A673 (cell line): Measurements from ENCODE around the gene CUBN. TPM values are rescaled to one million over a fixed set of nuclear protein-coding genes. Genes with fewer than 3 reads are reported as not detected.

Experiments used
- BruUV-seq: library from RNA; stranded (reverse); fragments of 400-500 nt; replicated peaks from 2 replicates; lab custom pipeline; 2021; lab: Mats Ljungman, UMichigan
- CTCF ChIA-PET: fragments of 300-600 bp; sonication (Branson Sonifier 250); formaldehyde crosslinking; loops from one replicate; lab custom pipeline; 2022; ENCODE audit warnings: antibody characterized with exemption; lab: Charles Lee
- POLR2A ChIA-PET: fragments of 300-600 bp; sonication (Branson Sonifier 250); formaldehyde crosslinking; loops from one replicate; lab custom pipeline; 2022; ENCODE audit warnings: antibody characterized with exemption; ENCODE audit not compliant: low non-redundant PET; lab: Charles Lee
- DNase-seq: peaks from one replicate; pipeline ENCODE4 v3.0.0-alpha.2; 2015; ENCODE audit warnings: low spot score
- H3K27ac ChIP-seq: fragments of 200-600 bp; sonication (generic); 2 replicates; pipeline ENCODE4 v1.5.1; 2016; ENCODE audit warnings: mixed run types, low read depth, mild to moderate bottlenecking, mixed read lengths, antibody characterized with exemption, low read length; ENCODE audit not compliant: poor library complexity, severe bottlenecking
- H3K27me3 ChIP-seq: fragments of 200-600 bp; sonication (generic); replicated peaks from 2 replicates; pipeline ENCODE4 v1.6.1; 2017; ENCODE audit warnings: mixed run types, low read depth, mild to moderate bottlenecking, mixed read lengths, antibody characterized with exemption, low read length; ENCODE audit not compliant: insufficient read depth, poor library complexity
- H3K36me3 ChIP-seq: fragments of 200-600 bp; sonication (generic); 2 replicates; pipeline ENCODE4 v1.6.1; 2016; ENCODE audit warnings: mixed run types, mild to moderate bottlenecking, mixed read lengths, antibody characterized with exemption, low read length; ENCODE audit not compliant: insufficient read depth, poor library complexity, severe bottlenecking
- H3K4me1 ChIP-seq: fragments of 200-600 bp; sonication (generic); 2 replicates; pipeline ENCODE4 v1.6.1; 2017; ENCODE audit warnings: mixed run types, mild to moderate bottlenecking, mixed read lengths, antibody characterized with exemption, low read length; ENCODE audit not compliant: insufficient read depth, poor library complexity, severe bottlenecking
- H3K4me3 ChIP-seq: fragments of 200-600 bp; sonication (generic); 2 replicates; pipeline ENCODE4 v1.5.1; 2016; ENCODE audit warnings: low read depth, mixed run types, mild to moderate bottlenecking, mixed read lengths, low read length; ENCODE audit not compliant: poor library complexity, severe bottlenecking
- H3K9me3 ChIP-seq: fragments of 200-600 bp; sonication (generic); 2 replicates; pipeline ENCODE4 v1.6.1; 2016; ENCODE audit warnings: mixed run types, low read depth, mild to moderate bottlenecking, mixed read lengths, antibody characterized with exemption, low read length; ENCODE audit not compliant: poor library complexity, severe bottlenecking
- EZH2 ChIP-seq: fragments of 200-600 bp; sonication (generic); IDR thresholded peaks from 2 replicates; pipeline ENCODE4 v1.6.1; 2017; ENCODE audit warnings: borderline replicate concordance, low read depth, mild to moderate bottlenecking, mixed read lengths, antibody characterized with exemption, low read length; ENCODE audit not compliant: poor library complexity, severe bottlenecking
- intact Hi-C: fragments of 100-400 bp; cut with micrococcal nuclease; formaldehyde crosslinking; loops from one replicate; pipeline ENCODE4 v1.10.0; 2022; ENCODE audit not compliant: unreplicated experiment
- total RNA-seq: library from RNA; stranded (reverse); gene quantifications from 2 replicates; pipeline ENCODE4 v1.2.3, GENCODE V29; 2021
- TF ChIP-seq, protein P1 (sequence below): fragments of 300-800, 200-600 bp; sonication (generic); conservative IDR thresholded peaks from 2 replicates; pipeline ENCODE4 v1.5.1; 2017; ENCODE audit warnings: low read depth, mild to moderate bottlenecking, antibody characterized with exemption, low read length, moderate library complexity, mixed read lengths

CUBN gene
- total RNA-seq, 1 experiment from 2014 or later: 3.4 TPM

DNA sequence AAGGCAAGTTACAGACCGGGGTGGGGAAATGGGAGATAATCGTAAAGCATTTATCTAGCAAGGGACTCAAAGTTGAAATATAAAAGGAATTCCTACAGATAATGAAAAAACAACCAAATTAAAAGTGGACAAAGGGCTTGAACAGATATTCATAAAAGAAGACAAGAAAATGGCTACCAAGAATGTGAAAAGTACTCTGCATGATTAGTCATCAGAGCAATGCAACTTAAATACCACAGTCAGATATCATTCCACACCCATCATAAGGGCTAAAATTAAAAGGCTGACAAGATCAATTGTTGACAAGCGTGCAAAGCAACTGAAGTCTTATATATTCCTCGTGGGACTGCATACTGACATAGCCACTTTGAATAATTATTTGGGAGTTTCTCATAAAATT, 187.7 kb downstream of the CUBN start:
- Histone ChIP-seq H3K27me3 (no peaks in the 10 kb centered on the region), H3K27ac (no peak overlapping the region), H3K9me3 (no peaks in the 10 kb centered on the region), H3K36me3 (no peaks in the 10 kb centered on the region), H3K4me1 (peaks cover 35% of the 10 kb centered on the region), H3K4me3 (no peak overlapping the region)
- TF ChIP-seq, protein P1, sequence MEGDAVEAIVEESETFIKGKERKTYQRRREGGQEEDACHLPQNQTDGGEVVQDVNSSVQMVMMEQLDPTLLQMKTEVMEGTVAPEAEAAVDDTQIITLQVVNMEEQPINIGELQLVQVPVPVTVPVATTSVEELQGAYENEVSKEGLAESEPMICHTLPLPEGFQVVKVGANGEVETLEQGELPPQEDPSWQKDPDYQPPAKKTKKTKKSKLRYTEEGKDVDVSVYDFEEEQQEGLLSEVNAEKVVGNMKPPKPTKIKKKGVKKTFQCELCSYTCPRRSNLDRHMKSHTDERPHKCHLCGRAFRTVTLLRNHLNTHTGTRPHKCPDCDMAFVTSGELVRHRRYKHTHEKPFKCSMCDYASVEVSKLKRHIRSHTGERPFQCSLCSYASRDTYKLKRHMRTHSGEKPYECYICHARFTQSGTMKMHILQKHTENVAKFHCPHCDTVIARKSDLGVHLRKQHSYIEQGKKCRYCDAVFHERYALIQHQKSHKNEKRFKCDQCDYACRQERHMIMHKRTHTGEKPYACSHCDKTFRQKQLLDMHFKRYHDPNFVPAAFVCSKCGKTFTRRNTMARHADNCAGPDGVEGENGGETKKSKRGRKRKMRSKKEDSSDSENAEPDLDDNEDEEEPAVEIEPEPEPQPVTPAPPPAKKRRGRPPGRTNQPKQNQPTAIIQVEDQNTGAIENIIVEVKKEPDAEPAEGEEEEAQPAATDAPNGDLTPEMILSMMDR: no peak
- TF ChIP-seq EZH2: no peak
- DNase-seq: no peak
- CTCF ChIA-PET: no interaction called here
- no TSS peak for BruUV-seq
- POLR2A ChIA-PET: interaction anchor here (0.6 kb wide), 1 partner anchor 33 kb away, joined by 3 read pairs; no protein-coding TSS in a partner anchor
- intact Hi-C loops: no loop called here

DNA sequence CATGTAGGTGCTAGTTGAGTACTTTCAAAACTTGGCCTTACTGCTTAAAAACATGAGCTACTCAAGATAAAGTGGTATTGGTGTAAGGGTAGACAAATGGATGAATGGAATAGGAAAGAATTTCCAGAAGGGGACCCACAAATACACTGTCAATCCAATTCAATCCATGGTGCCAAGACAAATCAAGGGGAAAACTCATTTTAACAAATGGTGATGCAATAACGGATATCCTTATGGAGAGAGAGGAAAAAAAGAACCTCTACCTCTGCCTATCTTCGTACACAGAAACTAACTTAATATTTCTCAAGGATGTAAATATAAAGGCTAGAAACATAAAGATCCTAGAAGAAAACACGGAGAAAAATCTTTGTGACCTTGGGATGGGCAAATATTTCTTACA, 188.5 kb downstream of the CUBN start:
- H3K27ac ChIP-seq: no peak overlapping the region
- intact Hi-C loops: no loop called here
- no peak overlapping the region for H3K4me3 ChIP-seq
- ChIA-PET POLR2A (no interaction called here), CTCF (no interaction called here)
- H3K36me3 ChIP-seq: no peaks in the 10 kb centered on the region
- no peaks in the 10 kb centered on the region for H3K9me3 ChIP-seq
- DNase-seq: no peak
- no peak for TF ChIP-seq EZH2
- TF ChIP-seq, protein P1: no peak
- no peaks in the 10 kb centered on the region for H3K27me3 ChIP-seq
- BruUV-seq: no TSS peak
- peaks cover 35% of the 10 kb centered on the region for H3K4me1 ChIP-seq

- POLR2A ChIA-PET: no interaction called here
- no peak for DNase-seq
- no TSS peak for BruUV-seq
- intact Hi-C loops: no loop called here
- Histone ChIP-seq H3K9me3 (no peaks in the 10 kb centered on the region), H3K4me3 (no peak overlapping the region), H3K36me3 (no peaks in the 10 kb centered on the region), H3K4me1 (peaks cover 18% of the 10 kb centered on the region), H3K27ac (no peak overlapping the region), H3K27me3 (no peaks in the 10 kb centered on the region)
- TF ChIP-seq, protein P1: no peak
- TF ChIP-seq EZH2: no peak
- CTCF ChIA-PET: no interaction called here
Measured at GRCh38 chr10:16938952-16939351, 190.7 kb downstream of the CUBN start.
